GM12892 (cell line): ENCODE results near the gene PRSS58. TPM values are rescaled to one million over a fixed set of nuclear protein-coding genes. Genes with fewer than 3 reads are reported as not detected.
A peak's percentile ranks its signal among the peaks of the same experiment; 100 is the strongest.

Experiments used
- DNase-seq: peaks from one replicate; pipeline ENCODE4 v3.0.0; 2011; ENCODE audit not compliant: insufficient read length
- FAIRE-seq: peaks from 2 replicates; lab custom pipeline; 2011; peaks lifted over from hg19 to GRCh38; lab: Jason Lieb, UNC
- POLR2A ChIP-seq: IDR thresholded peaks from 2 replicates; pipeline ENCODE4 v1.6.1; 2011; ENCODE audit warnings: low read depth, low read length, control low read depth
- POLR2AphosphoS5 ChIP-seq: IDR thresholded peaks from 2 replicates; pipeline ENCODE4 v1.6.1; 2011; ENCODE audit warnings: low read depth, low read length, control low read depth
- TAF1 ChIP-seq: IDR thresholded peaks from 2 replicates; pipeline ENCODE4 v1.6.1; 2011; ENCODE audit warnings: low read depth, mild to moderate bottlenecking, control low read depth, low read length, borderline replicate concordance
- polyA plus RNA-seq: library from polyadenylated mRNA; unstranded; fragments of >200 nt; gene quantifications from one replicate; pipeline ENCODE4 v1.2.1, GENCODE V29; 2012; ENCODE audit warnings: missing spikeins, inconsistent platforms; ENCODE audit not compliant: missing spikeins

PRSS58 gene, protein sequence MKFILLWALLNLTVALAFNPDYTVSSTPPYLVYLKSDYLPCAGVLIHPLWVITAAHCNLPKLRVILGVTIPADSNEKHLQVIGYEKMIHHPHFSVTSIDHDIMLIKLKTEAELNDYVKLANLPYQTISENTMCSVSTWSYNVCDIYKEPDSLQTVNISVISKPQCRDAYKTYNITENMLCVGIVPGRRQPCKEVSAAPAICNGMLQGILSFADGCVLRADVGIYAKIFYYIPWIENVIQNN
- polyA plus RNA-seq = not detected

- no peak for FAIRE-seq
- no peak for DNase-seq
- no peak for TF ChIP-seq TAF1
- no peak for TF ChIP-seq POLR2AphosphoS5
- no peak for TF ChIP-seq POLR2A
Observed at GRCh38 chr7:142257958-142258357, at the start of gene PRSS58. TSS of gene PRSS58 (minus strand) at chr7:142258058. CDS start at chr7:142257707, 351 bp downstream.

GRCh38 chr7:142307246-142307900 lies 49.5 kb upstream of the PRSS58 start:
- DNase-seq = no peak
- TF ChIP-seq POLR2AphosphoS5 (no peak), TAF1 (no peak), POLR2A (no peak)
- no peak for FAIRE-seq

- DNase-seq (no peak), FAIRE-seq (no peak)
- TF ChIP-seq TAF1 (no peak), POLR2AphosphoS5 (no peak), POLR2A (no peak)
Observed at GRCh38 chr7:142303650-142304049, 45.8 kb upstream of the PRSS58 start.

DNA sequence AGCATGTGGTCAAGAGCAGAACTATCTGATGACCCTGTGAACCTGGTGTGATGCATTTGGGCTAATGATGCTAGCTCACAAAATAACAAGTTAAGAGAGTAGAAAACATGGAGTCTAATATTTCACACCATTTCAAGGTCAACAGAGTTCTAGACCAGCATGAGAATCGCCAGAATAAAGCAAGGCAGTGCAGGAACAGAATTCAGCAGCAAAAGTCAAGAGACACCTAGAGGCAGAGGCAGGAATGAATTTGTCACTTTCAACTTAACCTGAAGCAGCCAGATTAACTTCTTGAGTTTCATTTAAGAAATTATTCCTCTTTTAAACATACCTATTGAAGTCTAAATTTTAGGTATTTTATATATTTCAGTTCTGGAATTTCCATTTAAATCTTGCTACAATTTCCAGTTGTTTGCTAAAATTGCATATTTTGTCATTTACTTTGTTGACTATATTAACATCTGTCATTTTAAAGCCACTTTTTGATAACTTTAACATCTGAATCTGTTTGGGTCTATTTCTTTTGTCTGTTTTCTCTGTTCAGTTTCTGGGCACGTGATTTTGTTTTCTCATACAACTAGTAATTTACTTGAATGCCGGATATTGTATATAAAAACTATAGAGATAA lies 44.2 kb upstream of the PRSS58 start:
- TF ChIP-seq POLR2AphosphoS5 = no peak
- TF ChIP-seq TAF1 = no peak
- no peak for TF ChIP-seq POLR2A
- FAIRE-seq (peak; percentile 90), DNase-seq (no peak)

GRCh38 chr7:142301299-142301698 lies 43.4 kb upstream of the PRSS58 start:
- FAIRE-seq = no peak
- no peak for TF ChIP-seq POLR2AphosphoS5
- DNase-seq = no peak

DNA sequence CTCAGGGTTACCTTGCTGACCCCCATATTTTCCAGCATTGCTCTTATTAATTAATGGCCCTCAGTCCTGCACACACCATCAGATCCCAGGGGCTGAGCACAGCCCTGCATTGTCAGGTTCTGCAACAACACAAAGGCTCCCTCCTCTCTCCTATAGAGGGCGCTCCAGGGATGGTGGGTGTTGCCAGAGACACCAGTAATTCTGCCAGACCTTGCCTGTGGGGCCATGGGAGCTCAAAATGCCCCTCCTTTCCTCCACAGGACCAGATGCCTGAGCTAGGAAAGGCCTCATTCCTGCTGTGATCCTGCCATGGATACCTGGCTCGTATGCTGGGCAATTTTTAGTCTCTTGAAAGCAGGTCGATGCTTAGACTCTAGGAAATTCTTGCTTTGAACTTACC lies 42.8 kb upstream of the PRSS58 start:
- DNase-seq (no peak), FAIRE-seq (no peak)

DNA sequence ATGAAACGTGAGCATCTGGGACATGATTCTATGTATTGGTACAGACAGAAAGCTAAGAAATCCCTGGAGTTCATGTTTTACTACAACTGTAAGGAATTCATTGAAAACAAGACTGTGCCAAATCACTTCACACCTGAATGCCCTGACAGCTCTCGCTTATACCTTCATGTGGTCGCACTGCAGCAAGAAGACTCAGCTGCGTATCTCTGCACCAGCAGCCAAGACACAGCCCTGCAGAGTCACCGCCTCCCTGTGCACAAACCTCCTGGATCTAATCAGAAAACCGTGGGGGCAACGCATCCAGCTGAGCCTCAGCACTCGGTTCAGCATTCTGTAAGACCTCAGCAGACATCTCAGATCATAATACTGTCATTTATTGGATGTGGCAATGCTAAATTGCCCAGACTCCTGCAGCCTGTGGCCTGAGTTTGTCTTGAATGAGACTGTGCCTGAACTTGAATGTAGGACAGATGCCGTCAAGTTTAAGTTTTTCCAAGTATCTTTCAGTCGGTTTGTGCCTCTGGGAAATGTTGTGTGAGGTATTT lies 41.5 kb upstream of the PRSS58 start:
- FAIRE-seq (no peak), DNase-seq (no peak)
- TF ChIP-seq POLR2AphosphoS5 (no peak), TAF1 (no peak), POLR2A (no peak)

More for the DNA sequence above, 42.8 kb upstream of the PRSS58 start:
- TF ChIP-seq POLR2AphosphoS5 = no peak
- TF ChIP-seq POLR2A = no peak
- TF ChIP-seq TAF1 = no peak

- FAIRE-seq = no peak
- DNase-seq = no peak
- TF ChIP-seq TAF1 (no peak), POLR2A (no peak), POLR2AphosphoS5 (no peak)
Observed at GRCh38 chr7:142298627-142299026, 40.8 kb upstream of the PRSS58 start.

DNA sequence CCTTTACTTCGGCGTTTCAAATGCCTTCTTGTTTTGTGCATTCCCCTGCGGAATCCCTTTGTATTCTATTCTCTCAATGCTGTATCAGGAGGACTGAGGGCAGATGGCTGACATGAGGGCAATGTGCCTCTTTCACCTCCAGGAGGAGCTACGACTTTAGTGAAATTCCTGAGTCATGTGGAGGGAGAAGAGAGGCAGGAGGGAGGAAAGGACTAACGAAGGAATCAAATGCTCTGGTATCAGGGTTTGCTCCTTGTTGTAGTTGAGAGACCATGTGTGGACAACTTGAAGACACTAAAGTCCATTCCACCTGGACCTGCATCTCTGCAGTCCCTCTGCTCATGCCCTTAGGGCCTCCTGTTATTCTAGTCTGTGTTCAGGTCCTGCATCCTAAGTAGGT lies 40.2 kb upstream of the PRSS58 start:
- no peak for TF ChIP-seq TAF1
- no peak for TF ChIP-seq POLR2A
- no peak for TF ChIP-seq POLR2AphosphoS5
- DNase-seq (no peak), FAIRE-seq (no peak)

GRCh38 chr7:142280263-142280662 lies 22.4 kb upstream of the PRSS58 start:
- DNase-seq (no peak), FAIRE-seq (no peak)
- TF ChIP-seq POLR2AphosphoS5 = no peak
- no peak for TF ChIP-seq TAF1
- TF ChIP-seq POLR2A = no peak

GRCh38 chr7:142279601-142280000 lies 21.7 kb upstream of the PRSS58 start:
- TF ChIP-seq TAF1 = no peak
- TF ChIP-seq POLR2AphosphoS5 = no peak
- TF ChIP-seq POLR2A = no peak
- FAIRE-seq (no peak), DNase-seq (no peak)

GRCh38 chr7:142275028-142275427 lies 17.2 kb upstream of the PRSS58 start:
- FAIRE-seq = no peak
- TF ChIP-seq POLR2AphosphoS5 (no peak), POLR2A (no peak), TAF1 (no peak)
- DNase-seq = no peak
